HG02884 (cell line): ENCODE measurements around the gene SLC43A2.
"Not testable (repeated sequence)": the region's sequence is repeated elsewhere in the genome, so short reads cannot be mapped to it uniquely, and the experiment has no call there.

Experiments
- ATAC-seq: cut with Tn5 transposase; IDR thresholded peaks from one replicate; pipeline ENCODE4 v1.9.1; 2021; ENCODE audit warnings: mild to moderate bottlenecking, moderate library complexity; ENCODE audit not compliant: unreplicated experiment

SLC43A2 gene

GRCh38 chr17:1591474-1592090 is 37.1 kb downstream of the SLC43A2 start:
- ATAC-seq, result no peak

GRCh38 chr17:1590747-1591473 is 37.7 kb downstream of the SLC43A2 start:
- ATAC-seq, result no peak

- ATAC-seq, result no peak
Measured at GRCh38 chr17:1590029-1590746, 38.4 kb downstream of the SLC43A2 start.

- no peak for ATAC-seq
Measured at GRCh38 chr17:1588821-1589585, 39.6 kb downstream of the SLC43A2 start.

- no peak for ATAC-seq
Measured at GRCh38 chr17:1584167-1584566, 44.5 kb downstream of the SLC43A2 start.

- no peak for ATAC-seq
Measured at GRCh38 chr17:1583556-1583955, 45.1 kb downstream of the SLC43A2 start.

GRCh38 chr17:1582374-1582773 is 46.3 kb downstream of the SLC43A2 start:
- no peak for ATAC-seq

GRCh38 chr17:1580979-1581676 is 47.5 kb downstream of the SLC43A2 start:
- no peak for ATAC-seq

- no peak for ATAC-seq
Measured at GRCh38 chr17:1578029-1578428, 50.6 kb downstream of the SLC43A2 start.

- ATAC-seq, result no peak
Measured at GRCh38 chr17:1577583-1578013, 51.0 kb downstream of the SLC43A2 start.

- no peak for ATAC-seq
Measured at GRCh38 chr17:1577182-1577581, 51.5 kb downstream of the SLC43A2 start.

- ATAC-seq, result no peak
Measured at GRCh38 chr17:1576500-1576899, 52.1 kb downstream of the SLC43A2 start.

GRCh38 chr17:1574697-1575471 is 53.8 kb downstream of the SLC43A2 start:
- no peak for ATAC-seq

GRCh38 chr17:1573932-1574696 is 54.5 kb downstream of the SLC43A2 start:
- ATAC-seq, result no peak

GRCh38 chr17:1572646-1573045 is 56.0 kb downstream of the SLC43A2 start:
- ATAC-seq, result not testable (repeated sequence)

- no peak for ATAC-seq
Measured at GRCh38 chr17:1571341-1571704, 57.3 kb downstream of the SLC43A2 start.

- ATAC-seq, result no peak
Measured at GRCh38 chr17:1568950-1569810, 59.5 kb downstream of the SLC43A2 start.

- ATAC-seq, result no peak
Measured at GRCh38 chr17:1566505-1567199, 62.0 kb downstream of the SLC43A2 start.
